ENCODE data around the gene PRKG2.
"Not testable (repeated sequence)": the region's sequence is repeated elsewhere in the genome, so short reads cannot be mapped to it uniquely, and the experiment has no call there.

PRKG2 gene

GRCh38 chr4:81164623-81165416 lies 50.2 kb downstream of the PRKG2 start:
- no peaks in the 10 kb centered on the region for H3K36me3 ChIP-seq (ENCODE audit: control insufficient read depth in 2 of 2, insufficient read depth in 2 of 2, low read length in 2 of 2)
- H3K27me3 ChIP-seq (ENCODE audit: control insufficient read depth in 2 of 2, insufficient read depth in 2 of 2, low read length in 2 of 2) = no peaks in the 10 kb centered on the region
- H3K9ac ChIP-seq (ENCODE audit: low read depth in 1 of 2, low read length in 2 of 2) = no peak overlapping the region
- H3K4me3 ChIP-seq (ENCODE audit: low read length in 2 of 2) = no peak overlapping the region
- H3K9me3 ChIP-seq (ENCODE audit: control insufficient read depth in 2 of 2, low read length in 2 of 2) = no peaks in the 10 kb centered on the region
- peak overlapping the region in 1 of 2 donors; percentile 64 for H3K27ac ChIP-seq (ENCODE audit: low read depth in 2 of 2, low read length in 2 of 2)
- H3K4me1 ChIP-seq (ENCODE audit: control insufficient read depth in 2 of 2, insufficient read depth in 2 of 2, low read length in 2 of 2) = peaks cover 3 to 6% of the 10 kb centered on the region in 2 donors

- peak overlapping the region; percentile 6 to 64 for H3K27ac ChIP-seq (ENCODE audit: low read depth in 2 of 2, low read length in 2 of 2)
Observed at GRCh38 chr4:81164126-81164525, 50.9 kb downstream of the PRKG2 start.

GRCh38 chr4:81162752-81163458 lies 52.1 kb downstream of the PRKG2 start:
- Histone ChIP-seq H3K9me3 (ENCODE audit: control insufficient read depth in 2 of 2, low read length in 2 of 2) (no peaks in the 10 kb centered on the region), H3K27ac (ENCODE audit: low read depth in 2 of 2, low read length in 2 of 2) (no peak overlapping the region), H3K4me1 (ENCODE audit: control insufficient read depth in 2 of 2, insufficient read depth in 2 of 2, low read length in 2 of 2) (peaks cover 3 to 6% of the 10 kb centered on the region in 2 donors), H3K27me3 (ENCODE audit: control insufficient read depth in 2 of 2, insufficient read depth in 2 of 2, low read length in 2 of 2) (no peaks in the 10 kb centered on the region), H3K36me3 (ENCODE audit: control insufficient read depth in 2 of 2, insufficient read depth in 2 of 2, low read length in 2 of 2) (no peaks in the 10 kb centered on the region), H3K9ac (ENCODE audit: low read depth in 1 of 2, low read length in 2 of 2) (no peak overlapping the region), H3K4me3 (ENCODE audit: low read length in 2 of 2) (no peak overlapping the region)

More at GRCh38 chr4:81164126-81164525, 50.9 kb downstream of the PRKG2 start:
- peak overlapping the region in 1 of 2 donors; percentile 33 for H3K4me3 ChIP-seq (ENCODE audit: low read length in 2 of 2)
- H3K4me1 ChIP-seq (ENCODE audit: control insufficient read depth in 2 of 2, insufficient read depth in 2 of 2, low read length in 2 of 2) = peaks cover 3 to 6% of the 10 kb centered on the region in 2 donors
- H3K9me3 ChIP-seq (ENCODE audit: control insufficient read depth in 2 of 2, low read length in 2 of 2) = no peaks in the 10 kb centered on the region
- H3K27me3 ChIP-seq (ENCODE audit: control insufficient read depth in 2 of 2, insufficient read depth in 2 of 2, low read length in 2 of 2) = no peaks in the 10 kb centered on the region
- no peak overlapping the region for H3K9ac ChIP-seq (ENCODE audit: low read depth in 1 of 2, low read length in 2 of 2)
- no peaks in the 10 kb centered on the region for H3K36me3 ChIP-seq (ENCODE audit: control insufficient read depth in 2 of 2, insufficient read depth in 2 of 2, low read length in 2 of 2)

GRCh38 chr4:81153714-81154323 lies 61.2 kb downstream of the PRKG2 start:
- Histone ChIP-seq H3K9ac (ENCODE audit: low read depth in 1 of 2, low read length in 2 of 2) (peak overlapping the region in 1 of 2 donors; percentile 60), H3K4me3 (ENCODE audit: low read length in 2 of 2) (peak overlapping the region; percentile 61 to 72), H3K27ac (ENCODE audit: low read depth in 2 of 2, low read length in 2 of 2) (peak overlapping the region; percentile 58 to 75)
- not testable (repeated sequence) for H3K27me3 ChIP-seq (ENCODE audit: control insufficient read depth in 2 of 2, insufficient read depth in 2 of 2, low read length in 2 of 2); H3K4me1 ChIP-seq (ENCODE audit: control insufficient read depth in 2 of 2, insufficient read depth in 2 of 2, low read length in 2 of 2); H3K9me3 ChIP-seq (ENCODE audit: control insufficient read depth in 2 of 2, low read length in 2 of 2); H3K36me3 ChIP-seq (ENCODE audit: control insufficient read depth in 2 of 2, insufficient read depth in 2 of 2, low read length in 2 of 2)

- peak overlapping the region; percentile 61 to 72 for H3K4me3 ChIP-seq (ENCODE audit: low read length in 2 of 2)
- H3K4me1 ChIP-seq (ENCODE audit: control insufficient read depth in 2 of 2, insufficient read depth in 2 of 2, low read length in 2 of 2) = peaks cover 0 to 4% of the 10 kb centered on the region in 2 donors
- H3K9ac ChIP-seq (ENCODE audit: low read depth in 1 of 2, low read length in 2 of 2) = peak overlapping the region in 1 of 2 donors; percentile 60
- no peaks in the 10 kb centered on the region for H3K27me3 ChIP-seq (ENCODE audit: control insufficient read depth in 2 of 2, insufficient read depth in 2 of 2, low read length in 2 of 2)
- no peaks in the 10 kb centered on the region for H3K9me3 ChIP-seq (ENCODE audit: control insufficient read depth in 2 of 2, low read length in 2 of 2)
- peak overlapping the region; percentile 58 to 75 for H3K27ac ChIP-seq (ENCODE audit: low read depth in 2 of 2, low read length in 2 of 2)
- no peaks in the 10 kb centered on the region for H3K36me3 ChIP-seq (ENCODE audit: control insufficient read depth in 2 of 2, insufficient read depth in 2 of 2, low read length in 2 of 2)
Observed at GRCh38 chr4:81152839-81153713, 61.9 kb downstream of the PRKG2 start.

GRCh38 chr4:81149976-81150375 lies 65.0 kb downstream of the PRKG2 start:
- Histone ChIP-seq H3K4me1 (ENCODE audit: control insufficient read depth in 2 of 2, insufficient read depth in 2 of 2, low read length in 2 of 2) (peaks cover 0 to 4% of the 10 kb centered on the region in 2 donors), H3K9ac (ENCODE audit: low read depth in 1 of 2, low read length in 2 of 2) (no peak overlapping the region), H3K27me3 (ENCODE audit: control insufficient read depth in 2 of 2, insufficient read depth in 2 of 2, low read length in 2 of 2) (no peaks in the 10 kb centered on the region), H3K9me3 (ENCODE audit: control insufficient read depth in 2 of 2, low read length in 2 of 2) (no peaks in the 10 kb centered on the region), H3K4me3 (ENCODE audit: low read length in 2 of 2) (no peak overlapping the region), H3K36me3 (ENCODE audit: control insufficient read depth in 2 of 2, insufficient read depth in 2 of 2, low read length in 2 of 2) (no peaks in the 10 kb centered on the region), H3K27ac (ENCODE audit: low read depth in 2 of 2, low read length in 2 of 2) (no peak overlapping the region)

GRCh38 chr4:81148576-81148975 lies 66.4 kb downstream of the PRKG2 start:
- H3K36me3 ChIP-seq (ENCODE audit: control insufficient read depth in 2 of 2, insufficient read depth in 2 of 2, low read length in 2 of 2) = no peaks in the 10 kb centered on the region
- H3K9me3 ChIP-seq (ENCODE audit: control insufficient read depth in 2 of 2, low read length in 2 of 2) = no peaks in the 10 kb centered on the region
- no peak overlapping the region for H3K9ac ChIP-seq (ENCODE audit: low read depth in 1 of 2, low read length in 2 of 2)
- no peak overlapping the region for H3K27ac ChIP-seq (ENCODE audit: low read depth in 2 of 2, low read length in 2 of 2)
- H3K4me1 ChIP-seq (ENCODE audit: control insufficient read depth in 2 of 2, insufficient read depth in 2 of 2, low read length in 2 of 2) = peaks cover 0 to 4% of the 10 kb centered on the region in 2 donors
- no peak overlapping the region for H3K4me3 ChIP-seq (ENCODE audit: low read length in 2 of 2)
- no peaks in the 10 kb centered on the region for H3K27me3 ChIP-seq (ENCODE audit: control insufficient read depth in 2 of 2, insufficient read depth in 2 of 2, low read length in 2 of 2)

GRCh38 chr4:81146466-81146865 lies 68.6 kb downstream of the PRKG2 start:
- Histone ChIP-seq H3K27me3 (ENCODE audit: control insufficient read depth in 2 of 2, insufficient read depth in 2 of 2, low read length in 2 of 2) (no peaks in the 10 kb centered on the region), H3K4me3 (ENCODE audit: low read length in 2 of 2) (no peak overlapping the region), H3K36me3 (ENCODE audit: control insufficient read depth in 2 of 2, insufficient read depth in 2 of 2, low read length in 2 of 2) (no peaks in the 10 kb centered on the region), H3K4me1 (ENCODE audit: control insufficient read depth in 2 of 2, insufficient read depth in 2 of 2, low read length in 2 of 2) (peaks cover 0 to 8% of the 10 kb centered on the region in 2 donors), H3K9me3 (ENCODE audit: control insufficient read depth in 2 of 2, low read length in 2 of 2) (no peaks in the 10 kb centered on the region), H3K9ac (ENCODE audit: low read depth in 1 of 2, low read length in 2 of 2) (no peak overlapping the region), H3K27ac (ENCODE audit: low read depth in 2 of 2, low read length in 2 of 2) (no peak overlapping the region)

GRCh38 chr4:81143183-81143582 lies 71.8 kb downstream of the PRKG2 start:
- Histone ChIP-seq H3K9me3 (ENCODE audit: control insufficient read depth in 2 of 2, low read length in 2 of 2) (no peaks in the 10 kb centered on the region), H3K36me3 (ENCODE audit: control insufficient read depth in 2 of 2, insufficient read depth in 2 of 2, low read length in 2 of 2) (no peaks in the 10 kb centered on the region), H3K27me3 (ENCODE audit: control insufficient read depth in 2 of 2, insufficient read depth in 2 of 2, low read length in 2 of 2) (no peaks in the 10 kb centered on the region), H3K4me1 (ENCODE audit: control insufficient read depth in 2 of 2, insufficient read depth in 2 of 2, low read length in 2 of 2) (peaks cover 0 to 8% of the 10 kb centered on the region in 2 donors), H3K27ac (ENCODE audit: low read depth in 2 of 2, low read length in 2 of 2) (no peak overlapping the region), H3K9ac (ENCODE audit: low read depth in 1 of 2, low read length in 2 of 2) (no peak overlapping the region), H3K4me3 (ENCODE audit: low read length in 2 of 2) (no peak overlapping the region)
